ENCODE results near the gene MIP.

DNA sequence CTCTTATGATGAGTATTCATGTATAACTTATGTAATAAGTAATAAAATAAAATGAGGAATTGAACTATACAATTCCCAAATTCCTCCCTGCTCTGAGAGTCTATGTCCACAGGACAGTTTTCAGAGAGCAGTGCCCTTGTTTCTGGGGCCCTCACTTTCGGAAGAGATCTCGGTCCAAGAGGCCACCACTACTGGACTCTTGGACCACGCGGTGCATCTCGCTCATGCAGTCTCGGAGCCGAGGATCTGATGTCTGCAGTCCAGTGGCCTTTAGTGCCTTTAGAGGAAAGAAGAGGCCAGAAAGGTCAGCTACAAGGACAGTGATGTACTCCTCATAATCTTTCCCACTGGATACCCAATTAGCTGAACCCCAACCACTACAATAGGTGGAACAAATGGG, 25.2 kb upstream of the MIP start:
- TF ChIP-seq CTCF (IDR thresholded peaks at IDR 0.05) (no peak), POLR2A (IDR thresholded peaks at IDR 0.05) (no peak), POLR2AphosphoS5 (IDR thresholded peaks at IDR 0.05) (no peak)

Data from gastroesophageal sphincter (tissue), 3 donors.